SK-N-SH treated with all-trans-retinoic acid at 6 μM for 48 hours (cell line): Measurements from ENCODE around the gene CD74.

Source experiments
- CREB5 ChIP-seq: fragments of 250-450 bp; sonication (Bioruptor Pico); IDR thresholded peaks from 2 replicates; pipeline ENCODE4 v1.5.1; 2020; ENCODE audit warnings: low read depth, mild to moderate bottlenecking, moderate library complexity
- GLIS3 ChIP-seq: fragments of 250-450 bp; sonication (Bioruptor Pico); IDR thresholded peaks from 2 replicates; pipeline ENCODE4 v1.5.0; 2020; ENCODE audit warnings: mild to moderate bottlenecking, moderate library complexity
- ISL1 ChIP-seq: fragments of 250-450 bp; sonication (Bioruptor Pico); IDR thresholded peaks from 2 replicates; pipeline ENCODE4 v2.1.2; 2022; ENCODE audit warnings: mild to moderate bottlenecking, moderate library complexity
- PATZ1 ChIP-seq: fragments of 250-450 bp; sonication (Bioruptor Pico); IDR thresholded peaks from 2 replicates; pipeline ENCODE4 v1.8.0; 2020; ENCODE audit warnings: mild to moderate bottlenecking, moderate library complexity, borderline replicate concordance
- SNAI2 ChIP-seq: fragments of 250-450 bp; sonication (Bioruptor Pico); IDR thresholded peaks from 2 replicates; pipeline ENCODE4 v1.5.0; 2020; ENCODE audit warnings: mild to moderate bottlenecking, moderate library complexity
- TSHZ2 ChIP-seq: fragments of 250-450 bp; sonication (Bioruptor Pico); IDR thresholded peaks from 2 replicates; pipeline ENCODE4 v1.5.0; 2020; ENCODE audit warnings: mild to moderate bottlenecking, moderate library complexity
- ZFP30 ChIP-seq: fragments of 450-650 bp; formaldehyde crosslinking; IDR thresholded peaks from 2 replicates; pipeline ENCODE4 v1.5.0; 2022; ENCODE audit warnings: mild to moderate bottlenecking, moderate library complexity

GRCh38 chr5:150357326-150358260, 55.1 kb downstream of the CD74 start, which contains the start of gene TCOF1:
- TF ChIP-seq SNAI2 (no peak), GLIS3 (CRISPR knock-in tag) (0 out of 2 replicates have a peak, but pooled peaks have one; percentile 42), CREB5 (no peak), ZFP30 (CRISPR knock-in tag) (no peak), PATZ1 (CRISPR knock-in tag) (no peak), TSHZ2 (CRISPR knock-in tag) (no peak), ISL1 (CRISPR knock-in tag) (no peak)
